A673 (cell line): ENCODE measurements around the gene ATRN.

Source experiments
- CTCF ChIP-seq: fragments of 300-800, 200-600 bp; sonication (generic); conservative IDR thresholded peaks from 2 replicates; pipeline ENCODE4 v1.5.1; 2017; ENCODE audit warnings: low read depth, mild to moderate bottlenecking, antibody characterized with exemption, low read length, moderate library complexity, mixed read lengths
- EZH2 ChIP-seq: fragments of 200-600 bp; sonication (generic); IDR thresholded peaks from 2 replicates; pipeline ENCODE4 v1.6.1; 2017; ENCODE audit warnings: borderline replicate concordance, low read depth, mild to moderate bottlenecking, mixed read lengths, antibody characterized with exemption, low read length; ENCODE audit not compliant: poor library complexity, severe bottlenecking

GRCh38 chr20:3557237-3557785 is 86.5 kb downstream of the ATRN start:
- TF ChIP-seq CTCF: no peak
- TF ChIP-seq EZH2: no peak
